IMR-90 (cell line): ENCODE results near the gene PALLD. TPM values are rescaled to one million over a fixed set of nuclear protein-coding genes. Genes with fewer than 3 reads are reported as not detected.

Source experiments
- ATAC-seq: fragments of 200-7000 bp; cut with Tn5 transposase; 2 replicates; pipeline ENCODE4 v1.9.1; 2020; ENCODE audit warnings: low read depth, mild to moderate bottlenecking, moderate library complexity
- BruUV-seq: library from RNA; stranded (reverse); fragments of 400-500 nt; replicated peaks from 2 replicates; lab custom pipeline; 2021; lab: Mats Ljungman, UMichigan
- CTCF ChIA-PET: fragments of 300-600 bp; formaldehyde crosslinking; extraction: SDS; loops from one replicate; lab custom pipeline; 2021; ENCODE audit warnings: antibody characterized with exemption; lab: Yijun Ruan, JAX
- POLR2A ChIA-PET: fragments of 300-600 bp; sonication (Branson Sonifier 250); formaldehyde crosslinking; loops from one replicate; lab custom pipeline; 2022; ENCODE audit warnings: antibody characterized with exemption; ENCODE audit not compliant: unreplicated experiment; lab: Charles Lee
- DNase-seq: peaks from one replicate; pipeline ENCODE4 v3.0.0; 2013
- H2AFZ ChIP-seq: replicated peaks from 2 replicates; pipeline ENCODE3; 2013; ENCODE audit warnings: low read length, mild to moderate bottlenecking; ENCODE audit not compliant: poor library complexity
- H2AK5ac ChIP-seq: 2 replicates; pipeline ENCODE4 v1.6.1; 2013; ENCODE audit warnings: low read depth, low read length, inconsistent platforms
- H2AK9ac ChIP-seq: replicated peaks from 2 replicates; pipeline ENCODE3; 2013; ENCODE audit warnings: mild to moderate bottlenecking, low read depth, low read length, moderate library complexity; ENCODE audit not compliant: poor library complexity
- H2BK120ac ChIP-seq: 2 replicates; pipeline ENCODE4 v1.6.1; 2013; ENCODE audit warnings: low read depth, low read length, inconsistent platforms
- H2BK15ac ChIP-seq: 3 replicates; pipeline ENCODE4 v1.6.1; 2013; ENCODE audit warnings: low read depth, low read length, inconsistent platforms
- H2BK20ac ChIP-seq: 2 replicates; pipeline ENCODE4 v1.6.1; 2013; ENCODE audit warnings: low read depth, mild to moderate bottlenecking, inconsistent platforms, low read length, moderate library complexity
- H2BK5ac ChIP-seq: 2 replicates; pipeline ENCODE4 v1.6.1; 2013; ENCODE audit warnings: mild to moderate bottlenecking, low read depth, low read length, inconsistent platforms; ENCODE audit not compliant: poor library complexity, severe bottlenecking
- H3K14ac ChIP-seq: replicated peaks from 2 replicates; pipeline ENCODE4 v1.6.1; 2013; ENCODE audit warnings: low read depth, low read length, inconsistent platforms
- H3K18ac ChIP-seq: 2 replicates; pipeline ENCODE4 v1.6.1; 2013; ENCODE audit warnings: low read depth, low read length, control low read depth
- H3K23ac ChIP-seq: 2 replicates; pipeline ENCODE4 v1.6.1; 2013; ENCODE audit warnings: low read depth, low read length, inconsistent platforms
- H3K27ac ChIP-seq: 2 replicates; pipeline ENCODE4 v1.5.1; 2013; ENCODE audit warnings: mild to moderate bottlenecking, control low read depth, low read length; ENCODE audit not compliant: insufficient read depth
- H3K27me3 ChIP-seq: 2 replicates; pipeline ENCODE4 v1.6.1; 2013; ENCODE audit warnings: low read length; ENCODE audit not compliant: control insufficient read depth, insufficient read depth
- H3K36me3 ChIP-seq: 2 replicates; pipeline ENCODE4 v1.6.1; 2013; ENCODE audit warnings: low read length, mixed read lengths; ENCODE audit not compliant: control insufficient read depth, insufficient read depth
- H3K4ac ChIP-seq: 2 replicates; pipeline ENCODE4 v1.6.1; 2013; ENCODE audit warnings: low read depth, low read length, inconsistent platforms
- H3K4me1 ChIP-seq: 2 replicates; pipeline ENCODE4 v1.6.1; 2013; ENCODE audit warnings: low read length, mixed read lengths; ENCODE audit not compliant: control insufficient read depth, insufficient read depth
- H3K4me2 ChIP-seq: 2 replicates; pipeline ENCODE4 v1.6.1; 2013; ENCODE audit warnings: low read depth, mild to moderate bottlenecking, control low read depth, low read length, moderate library complexity
- H3K4me3 ChIP-seq: 2 replicates; pipeline ENCODE4 v1.5.1; 2013; ENCODE audit warnings: low read depth, mild to moderate bottlenecking, control low read depth, low read length, moderate library complexity; ENCODE audit not compliant: insufficient read depth
- H3K56ac ChIP-seq: 2 replicates; pipeline ENCODE4 v1.6.1; 2013; ENCODE audit warnings: low read length, inconsistent platforms; ENCODE audit not compliant: insufficient read depth; ENCODE audit errors: extremely low read depth
- H3K79me1 ChIP-seq, 2 experiments: 2 replicates each; pipeline ENCODE4 v1.6.1; 2013; ENCODE audit warnings: low read length in 2 of 2, inconsistent platforms in 1 of 2, low read depth in 1 of 2
- H3K9ac ChIP-seq: 2 replicates; pipeline ENCODE4 v1.6.1; 2013; ENCODE audit warnings: low read depth, low read length, control low read depth
- H3K9me1 ChIP-seq: 2 replicates; pipeline ENCODE4 v1.6.1; 2013; ENCODE audit warnings: low read length, inconsistent platforms; ENCODE audit not compliant: insufficient read depth
- H3K9me3 ChIP-seq: 2 replicates; pipeline ENCODE4 v1.6.1; 2013; ENCODE audit warnings: low read length; ENCODE audit not compliant: control insufficient read depth, insufficient read depth
- H4K20me1 ChIP-seq: 2 replicates; pipeline ENCODE4 v1.6.1; 2013; ENCODE audit warnings: low read length, inconsistent platforms; ENCODE audit not compliant: insufficient read depth
- H4K5ac ChIP-seq: 2 replicates; pipeline ENCODE4 v1.6.1; 2013; ENCODE audit warnings: mild to moderate bottlenecking, low read depth, low read length, control low read depth
- H4K8ac ChIP-seq, 2 experiments: 2 replicates each; pipeline ENCODE4 v1.6.1; 2013; ENCODE audit warnings: low read depth in 2 of 2, low read length in 2 of 2, control low read depth in 1 of 2, inconsistent platforms in 1 of 2
- H4K91ac ChIP-seq: 2 replicates; pipeline ENCODE4 v1.6.1; 2013; ENCODE audit warnings: low read depth, low read length, inconsistent platforms; ENCODE audit not compliant: insufficient read depth
- CEBPB ChIP-seq: IDR thresholded peaks from 2 replicates; pipeline ENCODE4 v1.6.1; 2012; ENCODE audit warnings: low read depth, low read length, improper control_type of control experiment
- FOS ChIP-seq: fragments of 150-350 bp; IDR thresholded peaks from 2 replicates; pipeline ENCODE4 v1.6.1; 2016; ENCODE audit warnings: low read depth, low read length
- MAZ ChIP-seq: IDR thresholded peaks from 2 replicates; pipeline ENCODE4 v1.6.1; 2012; ENCODE audit warnings: low read depth, mild to moderate bottlenecking, low read length, improper control_type of control experiment, moderate library complexity, borderline replicate concordance
- dilution Hi-C: fragments of 300-500 bp; cut with HindIII; formaldehyde crosslinking; loops from one replicate; pipeline ENCODE4 v1.14.3; 2018; ENCODE audit warnings: low sequenced_read_pairs; ENCODE audit not compliant: unreplicated experiment
- in situ Hi-C: fragments of 300-500 bp; cut with MboI; formaldehyde crosslinking; loops from 3 replicates; pipeline ENCODE4 v1.14.3; 2019; ENCODE audit warnings: low sequenced_read_pairs, inconsistent platforms, mixed read lengths
- intact Hi-C: fragments of 100-400 bp; cut with micrococcal nuclease; formaldehyde crosslinking; loops from 2 replicates; pipeline ENCODE4 v1.10.0; 2022
- polyA plus RNA-seq, 3 experiments: library from polyadenylated mRNA; depleted of rRNA; stranded (reverse); fragments of >200 nt; gene quantifications; 2 replicates each; pipeline ENCODE4 v1.2.3, GENCODE V29; 2012; ENCODE audit warnings: low replicate concordance in 1 of 3
- total RNA-seq: library from RNA; depleted of rRNA; stranded (reverse); fragments of >200 nt; gene quantifications from 2 replicates; pipeline ENCODE4 v1.2.3, GENCODE V29; 2012

PALLD gene
- total and polyA plus RNA-seq, 2 of the 4 experiments (the other 2 are of a cell fraction) = 91.0 to 91.9 TPM

- ATAC-seq (peak; percentile 52), DNase-seq (peak; percentile 88)
- CTCF ChIA-PET = no interaction called here
- no TSS peak for BruUV-seq
- Histone ChIP-seq H3K4me2 (no peak overlapping the region), H3K9me1 (peaks cover 9% of the 10 kb centered on the region), H3K9me3 (no peaks in the 10 kb centered on the region), H3K56ac (no peak overlapping the region), H3K4me1 (peaks cover 13% of the 10 kb centered on the region), H2BK20ac (no peak overlapping the region), H3K27ac (no peak overlapping the region), H3K27me3 (no peaks in the 10 kb centered on the region), H3K14ac (no peak overlapping the region), H4K91ac (no peak overlapping the region), H4K5ac (no peak overlapping the region), H4K20me1 (no peaks in the 10 kb centered on the region), H3K4me3 (no peak overlapping the region), H2BK120ac (no peak overlapping the region), H3K9ac (no peak overlapping the region), H2AFZ (no peak overlapping the region), H3K18ac (no peak overlapping the region), H3K79me1 (no peaks in the 10 kb centered on the region), H3K4ac (no peak overlapping the region; the same call in 1 of the 2 replicates), H2AK9ac (no peak overlapping the region), H4K8ac (no peak overlapping the region; a peak in 1 of 4 replicates), H2BK15ac (no peak overlapping the region), H3K36me3 (no peaks in the 10 kb centered on the region), H2AK5ac (no peak overlapping the region), H2BK5ac (no peak overlapping the region), H3K23ac (no peak overlapping the region)
- in situ Hi-C loops (loop anchor here (25.0 kb wide), 2 partner anchors 112 to 337 kb away; no protein-coding TSS in a partner anchor), intact Hi-C loops (loop anchor here (5.0 kb wide), 1 partner anchor 188 kb away; no protein-coding TSS in a partner anchor), dilution Hi-C loops (no loop called here)
- POLR2A ChIA-PET = no interaction called here
- TF ChIP-seq FOS = peak; percentile 69; the same call in 1 of the 2 replicates
- TF ChIP-seq CEBPB = peak; percentile 45
- TF ChIP-seq MAZ = no peak
Observed at GRCh38 chr4:168524006-168524405, 27.2 kb downstream of the PALLD start.
